A172 (cell line): ENCODE measurements around the gene BRME1. TPM values are rescaled to one million over a fixed set of nuclear protein-coding genes. Genes with fewer than 3 reads are reported as not detected.

Source experiments
- total RNA-seq: library from RNA; depleted of rRNA; stranded (reverse); fragments of >200 nt; shearing (Covaris generic); gene quantifications from 2 replicates; pipeline ENCODE4 v1.2.3, GENCODE V29; 2014; rRNA removed

The BRME1 gene
- total RNA-seq, 1 experiment from 2014 or later: 0.48 TPM

Other genes starting within 250 kb of the BRME1 start
- gene MRI1, start 141.6 kb downstream of the BRME1 start, total RNA-seq: 19.2 and 26.9 TPM in 2 replicates
- 222 and 261 TPM in 2 replicates for gene C19orf53, start 131.7 kb downstream of the BRME1 start, total RNA-seq
- gene ZSWIM4, start 110.7 kb downstream of the BRME1 start, total RNA-seq: 4.5 and 6.8 TPM in 2 replicates
- not detected in 2 replicates for gene NANOS3, start 29.0 kb downstream of the BRME1 start, total RNA-seq
- 29.7 and 30.8 TPM in 2 replicates for gene CC2D1A, start 84 bp upstream of the BRME1 start, total RNA-seq
- 1.1 and 2.7 TPM in 2 replicates for gene PODNL1, start 32.3 kb upstream of the BRME1 start, total RNA-seq
- gene DCAF15, start 46.4 kb upstream of the BRME1 start, total RNA-seq: 41.3 and 41.6 TPM in 2 replicates
- 1.7 and 2.2 TPM in 2 replicates for gene RFX1, start 100.2 kb upstream of the BRME1 start, total RNA-seq
- not detected in 2 replicates for gene RLN3, start 122.0 kb upstream of the BRME1 start, total RNA-seq
- 11.9 and 14.0 TPM in 2 replicates for gene IL27RA, start 125.6 kb upstream of the BRME1 start, total RNA-seq
- gene PALM3, start 156.0 kb upstream of the BRME1 start, total RNA-seq: 3.0 and 6.2 TPM in 2 replicates
- gene MISP3, start 166.7 kb upstream of the BRME1 start, total RNA-seq: 0.43 and 2.5 TPM in 2 replicates
- gene C19orf67, start 179.7 kb upstream of the BRME1 start, total RNA-seq: not detected in 2 replicates
- gene SAMD1, start 184.6 kb upstream of the BRME1 start, total RNA-seq: 25.2 and 36.0 TPM in 2 replicates
- 43.1 and 72.6 TPM in 2 replicates for gene PRKACA, start 211.6 kb upstream of the BRME1 start, total RNA-seq
- 54.9 and 78.9 TPM in 2 replicates for gene ASF1B, start 230.5 kb upstream of the BRME1 start, total RNA-seq